Prostate gland (tissue), 2 donors: ENCODE measurements around the gene SLC35G3. TPM values are rescaled to one million over a fixed set of nuclear protein-coding genes. Genes with fewer than 3 reads are reported as not detected.

Experiments used
- DNase-seq: peaks from one replicate; pipeline ENCODE4 v3.0.0-alpha.2; 2019; ENCODE audit warnings: low spot score
- H3K27ac ChIP-seq, 2 donors: fragments of 200-600 bp; sonication (generic); 2 replicates each; pipeline ENCODE4 v1.5.1; 2017 to 2019
- H3K27me3 ChIP-seq: fragments of 200-600 bp; sonication (generic); replicated peaks from 2 replicates; pipeline ENCODE4 v1.5.1; 2019; ENCODE audit not compliant: insufficient read depth
- H3K36me3 ChIP-seq, 2 donors: fragments of 200-600 bp; sonication (generic); 1 replicate in 1 of 2; 2 replicates in 1 of 2; pipeline versions ENCODE4 v1.5.1 to v1.8.1; 2017 to 2019
- H3K4me1 ChIP-seq: fragments of 200-600 bp; sonication (generic); replicated peaks from 2 replicates; pipeline ENCODE4 v1.5.1; 2019
- H3K4me3 ChIP-seq, 2 donors: fragments of 200-600 bp; sonication (generic); 2 replicates each; pipeline ENCODE4 v1.5.1; 2017 to 2019
- H3K9me3 ChIP-seq: fragments of 200-600 bp; sonication (generic); 2 replicates; pipeline ENCODE4 v1.5.1; 2017
- CTCF ChIP-seq, 4 experiments: fragments of 200-600 bp in 2 of 4; fragments of 450-650 bp in 2 of 4; sonication (generic) in 2 of 4; IDR thresholded peaks; 1 replicate in 3 of 4; 2 replicates in 1 of 4; pipeline ENCODE4 v1.5.1; 2016 to 2019; ENCODE audit warnings: antibody characterized with exemption in 4 of 4, mild to moderate bottlenecking in 2 of 4, moderate library complexity in 2 of 4
- POLR2A ChIP-seq: fragments of 450-650 bp; IDR thresholded peaks from one replicate; pipeline ENCODE4 v1.6.1; 2016; ENCODE audit warnings: antibody characterized with exemption, mild to moderate bottlenecking
- POLR2AphosphoS5 ChIP-seq: sonication (generic); formaldehyde crosslinking; IDR thresholded peaks from one replicate; pipeline ENCODE4 v1.6.1; 2017; ENCODE audit warnings: antibody characterized with exemption
- WGBS: methylation state at CpG from one replicate; pipeline ENCODE4 v1.1.5; 2018; 5-methylcytosine and 5-hydroxymethylcytosine counted together
- intact Hi-C: fragments of 100-400 bp; cut with DNase I; formaldehyde crosslinking; loops from one replicate; pipeline ENCODE4 v1.14.2; 2022
- total RNA-seq, 2 donors: library from RNA; depleted of rRNA; stranded (reverse); fragments of >200 nt; gene quantifications; one replicate each; pipeline ENCODE4 v1.1.0, GENCODE V29; 2016

SLC35G3 gene
- total RNA-seq, 2 donors from 2014 or later = 0.34 TPM; not detected in 1

GRCh38 chr17:35146214-35146833 is 47.9 kb downstream of the SLC35G3 start:
- DNase-seq = no peak
- intact Hi-C loops = no loop called here
- H3K4me1 ChIP-seq = no peaks in the 10 kb centered on the region
- H3K4me3 ChIP-seq = no peak overlapping the region
- no peaks in the 10 kb centered on the region for H3K36me3 ChIP-seq
- H3K9me3 ChIP-seq = no peaks in the 10 kb centered on the region
- no peak overlapping the region for H3K27ac ChIP-seq
- H3K27me3 ChIP-seq = no peaks in the 10 kb centered on the region
- 53% methylated on average over 4 of the region's 4 CpGs for WGBS
- TF ChIP-seq POLR2A (no peak), CTCF (IDR thresholded peaks at IDR 0.05) (no peak), POLR2AphosphoS5 (no peak)

GRCh38 chr17:35144840-35145239 is 49.4 kb downstream of the SLC35G3 start:
- DNase-seq = no peak
- no peak overlapping the region for H3K4me3 ChIP-seq
- 70% methylated on average over 4 of the region's 4 CpGs for WGBS
- no peaks in the 10 kb centered on the region for H3K36me3 ChIP-seq
- no peaks in the 10 kb centered on the region for H3K27me3 ChIP-seq
- no peaks in the 10 kb centered on the region for H3K4me1 ChIP-seq
- TF ChIP-seq POLR2A (no peak), POLR2AphosphoS5 (no peak), CTCF (IDR thresholded peaks at IDR 0.05) (no peak)
- no peaks in the 10 kb centered on the region for H3K9me3 ChIP-seq
- no peak overlapping the region for H3K27ac ChIP-seq
- intact Hi-C loops = no loop called here

Other genes with a start within 250 kb of the SLC35G3 start
- gene CCT6B, start 232.9 kb downstream of the SLC35G3 start, total RNA-seq = 10 to 100 TPM in 1 of 2 donors, 1 to 10 TPM in 1; 7.1 to 11.9 TPM
- 10 to 100 TPM; 15.0 to 21.0 TPM for gene ZNF830, start 232.9 kb downstream of the SLC35G3 start, total RNA-seq
- gene LIG3, start 213.9 kb downstream of the SLC35G3 start, total RNA-seq = 10 to 100 TPM; 49.2 to 54.0 TPM
- 10 to 100 TPM; 46.6 to 51.3 TPM for gene RFFL, start 130.7 kb downstream of the SLC35G3 start, total RNA-seq
- gene RAD51D, start 74.5 kb downstream of the SLC35G3 start, total RNA-seq = 10 to 100 TPM in 1 of 2 donors, 1 to 10 TPM in 1; 9.9 to 12.0 TPM
- 1 to 10 TPM in 1 of 2 donors, not detected in 1; 4.6 TPM for gene FNDC8, start 72.8 kb downstream of the SLC35G3 start, total RNA-seq
- gene NLE1, start 52.1 kb downstream of the SLC35G3 start, total RNA-seq = 10 to 100 TPM; 12.5 to 17.7 TPM
- under 1 TPM in 1 of 2 donors, not detected in 1; 0.96 TPM for gene UNC45B, start 46.6 kb downstream of the SLC35G3 start, total RNA-seq
- 10 to 100 TPM; 21.4 to 21.5 TPM for gene SLFN5, start 48.7 kb upstream of the SLC35G3 start, total RNA-seq
- 1 to 10 TPM; 7.7 TPM for gene SLFN11, start 179.2 kb upstream of the SLC35G3 start, total RNA-seq
- gene SLFN12, start 238.1 kb upstream of the SLC35G3 start, total RNA-seq = 1 to 10 TPM; 4.9 to 5.2 TPM